ENCODE measurements around the gene ANKRD12.

The ANKRD12 gene

DNA sequence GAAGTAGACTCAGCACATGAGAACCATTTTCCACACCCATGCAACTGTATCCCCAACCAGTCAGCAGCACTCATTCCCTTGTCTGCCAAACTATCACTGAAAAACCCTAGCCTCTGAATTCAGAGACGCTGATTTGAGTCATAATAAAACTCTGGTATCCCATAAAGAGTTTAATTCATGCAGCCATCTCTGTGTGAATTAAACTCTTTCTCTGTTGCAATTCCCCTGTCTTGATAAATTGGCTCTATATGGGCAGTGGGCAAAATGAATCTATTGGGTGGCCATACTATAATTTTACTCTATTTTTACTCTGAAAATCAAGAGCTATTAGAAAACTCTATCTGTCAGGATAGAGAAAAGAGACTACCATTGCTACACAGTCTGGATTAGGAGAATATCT lies 157.4 kb downstream of the ANKRD12 start:
- DNase-seq (ENCODE audit: low read depth), result no peak

DNA sequence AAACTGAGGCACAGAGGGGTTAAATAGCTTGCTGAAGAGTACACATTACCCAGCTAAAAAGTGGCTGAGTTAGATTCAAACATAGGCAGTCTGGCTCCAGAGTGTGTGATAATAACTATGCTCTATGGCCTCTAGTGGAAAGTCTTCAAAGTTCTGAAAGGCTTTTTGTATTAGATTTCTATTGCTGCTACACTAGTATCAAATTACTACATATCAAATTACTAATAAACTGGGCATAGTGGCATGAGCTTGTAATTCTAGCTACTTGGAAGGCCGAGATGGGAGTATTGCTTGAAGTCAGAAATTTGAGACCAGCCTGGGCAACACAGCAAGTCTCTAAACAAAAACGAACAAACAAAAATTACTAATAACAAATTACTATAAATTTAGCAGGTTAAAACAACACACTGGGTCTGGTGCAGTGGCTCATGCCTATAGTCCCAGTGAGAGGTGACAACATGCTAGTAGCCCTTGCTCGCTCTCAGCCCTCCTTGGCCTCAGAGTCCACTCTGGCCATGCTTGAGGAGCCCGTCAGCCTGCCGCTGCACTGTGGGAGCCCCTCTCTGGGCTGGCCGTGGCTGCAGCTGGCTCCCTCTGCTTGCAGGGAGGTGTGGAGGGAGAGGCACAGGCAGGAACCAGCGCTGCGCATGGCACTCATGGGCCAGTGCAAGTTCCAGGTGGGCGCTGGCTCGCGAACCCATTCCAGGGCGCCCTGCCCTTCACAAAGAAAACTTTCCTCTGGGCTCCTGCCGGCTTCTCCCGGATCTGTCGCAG lies 159.8 kb downstream of the ANKRD12 start:
- no peak for DNase-seq (ENCODE audit: low read depth)

- no peak for DNase-seq (ENCODE audit: low read depth)
Measured at GRCh38 chr18:9297007-9297393, 160.4 kb downstream of the ANKRD12 start.

- DNase-seq (ENCODE audit: low read depth), result no peak
Measured at GRCh38 chr18:9304388-9305070, 167.9 kb downstream of the ANKRD12 start.

- DNase-seq (ENCODE audit: low read depth), result no peak
Measured at GRCh38 chr18:9319333-9319732, 182.8 kb downstream of the ANKRD12 start.

GRCh38 chr18:9321017-9321452 lies 184.5 kb downstream of the ANKRD12 start:
- DNase-seq (ENCODE audit: low read depth), result no peak

DNA sequence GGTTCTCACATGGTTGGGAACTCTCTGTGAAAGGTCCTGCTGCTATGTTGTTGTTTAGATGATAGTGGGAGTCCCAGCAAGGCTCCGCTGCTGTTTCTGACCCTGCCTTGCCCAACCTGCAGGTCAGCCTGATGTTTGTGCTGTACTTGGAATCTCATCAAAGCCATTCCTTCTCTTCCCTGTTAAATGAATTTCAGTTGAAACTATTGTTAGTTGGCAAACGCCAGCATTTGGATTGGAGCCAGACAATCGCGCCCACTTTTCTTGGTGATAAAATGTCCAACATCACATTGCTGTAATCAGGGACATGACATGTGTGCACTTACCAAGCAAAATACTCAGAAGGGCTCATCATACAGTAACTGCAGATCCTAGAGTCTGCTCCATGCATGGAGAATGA lies 185.2 kb downstream of the ANKRD12 start:
- no peak for DNase-seq (ENCODE audit: low read depth)

DNA sequence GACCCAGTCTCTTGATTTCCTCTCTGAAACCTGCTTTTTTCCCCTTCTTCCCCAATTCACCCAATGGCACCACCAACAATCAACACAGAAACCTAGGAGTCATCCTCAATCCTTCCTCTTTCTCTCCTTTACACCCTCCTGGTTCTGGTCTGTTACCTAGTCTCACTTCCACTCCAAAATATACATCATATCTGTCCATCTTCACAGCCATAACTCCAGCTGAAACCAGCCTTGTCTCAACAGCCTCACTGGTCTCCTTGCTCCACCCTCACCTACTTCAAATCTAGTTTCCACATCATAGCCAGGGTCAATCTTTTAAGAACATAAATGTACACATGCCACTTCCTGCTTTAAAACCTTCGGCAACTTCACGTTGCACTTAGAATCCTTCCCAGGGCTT lies 186.2 kb downstream of the ANKRD12 start:
- no peak for DNase-seq (ENCODE audit: low read depth)

- no peak for DNase-seq (ENCODE audit: low read depth)
Measured at GRCh38 chr18:9323750-9324445, 187.3 kb downstream of the ANKRD12 start.

DNA sequence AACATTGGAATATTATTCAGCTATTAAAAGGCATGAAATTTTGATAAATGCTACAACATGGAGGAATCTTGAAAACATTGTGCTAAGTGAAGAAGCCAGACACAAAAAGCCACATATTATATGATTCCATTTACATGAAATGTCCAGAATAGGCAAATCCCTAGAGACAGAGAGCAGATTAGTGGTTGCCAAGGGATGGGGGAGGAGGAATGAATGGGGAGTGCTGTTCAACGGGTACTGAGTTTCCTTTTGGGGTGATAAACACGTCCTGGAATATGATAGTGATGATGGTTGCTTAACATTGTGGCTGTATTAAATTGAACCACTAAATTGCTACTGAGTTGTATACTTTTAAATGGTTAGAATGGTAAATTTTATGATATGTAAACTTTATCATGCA lies 189.1 kb downstream of the ANKRD12 start:
- DNase-seq (ENCODE audit: low read depth), result no peak

DNA sequence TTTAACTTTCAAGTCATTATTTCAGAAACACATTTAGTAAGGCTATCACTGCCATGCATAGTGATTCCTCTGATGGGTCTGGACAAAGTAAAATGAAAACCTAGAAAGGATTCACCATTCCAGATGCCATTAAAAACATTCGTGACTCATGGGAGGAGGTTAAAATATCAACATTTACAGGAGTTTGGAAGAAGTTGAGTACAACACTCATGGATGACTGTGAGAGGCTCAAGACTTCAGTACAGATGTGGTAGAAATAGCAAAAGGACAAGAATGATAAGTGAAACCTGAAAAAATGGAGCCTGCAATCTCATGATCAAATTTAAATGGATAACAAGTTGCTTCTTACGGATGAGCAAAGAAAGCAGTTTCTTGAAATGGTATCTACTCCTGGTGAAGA lies 192.2 kb downstream of the ANKRD12 start:
- no peak for DNase-seq (ENCODE audit: low read depth)

DNA sequence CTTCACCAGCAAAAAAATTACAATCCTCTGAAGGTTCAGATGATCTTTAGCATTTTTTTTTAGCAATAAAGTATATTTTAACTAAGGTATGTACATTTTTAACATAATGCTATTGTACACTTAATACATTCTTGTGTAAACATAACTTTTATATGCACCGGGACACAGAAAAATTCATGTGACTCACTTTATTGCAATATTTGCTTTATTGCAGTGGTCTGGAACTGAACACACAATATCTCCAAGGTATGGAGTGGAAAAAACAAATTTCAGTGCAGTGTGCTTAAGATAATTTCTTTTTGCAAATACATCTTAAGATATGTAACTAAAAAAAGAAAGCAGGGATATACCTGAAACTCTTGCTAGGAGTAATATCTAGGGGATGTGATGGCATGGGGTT lies 192.9 kb downstream of the ANKRD12 start:
- DNase-seq (ENCODE audit: low read depth), result no peak

DNA sequence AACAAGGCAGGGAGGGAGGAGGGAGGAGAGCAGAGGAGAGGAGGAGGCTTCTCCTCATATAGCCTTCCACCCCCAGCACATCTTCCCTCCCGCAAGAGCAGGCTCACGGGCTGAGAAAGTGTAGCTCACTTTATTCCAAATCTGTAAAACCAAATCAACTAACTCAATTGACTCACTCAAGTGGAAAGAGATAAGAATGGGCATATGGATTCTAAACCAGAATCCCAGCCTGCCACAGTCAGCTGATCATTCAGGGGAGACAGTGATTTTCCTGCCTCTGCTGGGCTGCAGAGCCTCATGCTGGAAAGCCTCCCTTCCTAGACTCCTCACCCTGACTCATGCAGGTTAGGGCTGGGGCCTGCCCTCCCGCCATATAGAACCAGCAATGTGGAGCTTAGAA lies 193.8 kb downstream of the ANKRD12 start:
- no peak for DNase-seq (ENCODE audit: low read depth)

GRCh38 chr18:9333441-9334328 lies 197.1 kb downstream of the ANKRD12 start:
- DNase-seq (ENCODE audit: low read depth), result no peak

- peak; percentile 82 for DNase-seq (ENCODE audit: low read depth)
Measured at GRCh38 chr18:9334329-9334972, 197.9 kb downstream of the ANKRD12 start, which contains the start of gene TWSG1. TWSG1 (plus strand) TSS chr18:9334773; CDS start chr18:9337230, 2,457 bp downstream.

- DNase-seq (ENCODE audit: low read depth), result peak; percentile 14
Measured at GRCh38 chr18:9334973-9335696, 198.6 kb downstream of the ANKRD12 start.

Data from activated T-cell treated with anti-CD3 and anti-CD28 coated beads for 24 hours (primary cell).